HG02759 (cell line): ENCODE measurements around the gene KCTD17.
"Not testable (repeated sequence)": the region's sequence is repeated elsewhere in the genome, so short reads cannot be mapped to it uniquely, and the experiment has no call there.

Source experiments
- ATAC-seq: cut with Tn5 transposase; IDR thresholded peaks from one replicate; pipeline ENCODE4 v1.9.1; 2021; ENCODE audit warnings: mild to moderate bottlenecking, moderate library complexity; ENCODE audit not compliant: unreplicated experiment

KCTD17 gene

DNA sequence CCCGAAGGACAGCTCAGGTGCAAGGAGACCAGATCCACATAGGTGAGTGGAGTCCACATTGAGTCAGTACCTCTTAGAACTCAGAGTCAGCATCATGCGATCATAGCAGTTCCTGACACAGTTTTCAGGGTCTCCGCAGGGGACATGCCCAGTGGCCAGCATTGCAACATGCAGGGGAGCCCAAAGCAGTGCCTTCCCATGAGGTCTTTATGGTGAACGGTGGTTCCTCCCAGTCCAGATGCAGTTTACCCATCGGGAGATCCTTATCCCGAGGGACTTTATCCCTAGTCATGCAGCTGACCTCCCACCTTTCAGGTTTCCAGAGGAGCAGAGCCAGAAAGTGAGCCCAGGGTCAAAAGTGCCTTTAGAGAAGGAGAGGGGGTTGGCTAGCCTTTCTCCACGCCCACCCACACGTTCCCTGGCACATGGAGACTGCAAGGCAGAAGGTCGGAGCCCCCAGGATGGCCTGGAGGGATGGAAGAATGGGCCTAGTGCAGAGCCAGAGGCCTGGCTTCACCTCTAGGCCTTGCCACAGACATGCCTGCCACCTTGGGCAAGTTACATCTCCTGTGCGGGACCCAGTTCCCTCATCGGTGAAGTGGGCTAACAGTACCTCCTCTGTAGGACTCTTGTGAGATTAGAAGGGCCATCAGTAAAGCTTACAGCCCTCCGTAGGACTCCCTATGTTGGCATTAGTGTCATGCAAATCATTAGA lies 6.4 kb downstream of the KCTD17 start:
- no peak for ATAC-seq

GRCh38 chr22:37058917-37059701 lies 7.6 kb downstream of the KCTD17 start:
- ATAC-seq = no peak

- no peak for ATAC-seq
These were observed 8.4 kb downstream of the KCTD17 start for GRCh38 chr22:37059876-37060449.

DNA sequence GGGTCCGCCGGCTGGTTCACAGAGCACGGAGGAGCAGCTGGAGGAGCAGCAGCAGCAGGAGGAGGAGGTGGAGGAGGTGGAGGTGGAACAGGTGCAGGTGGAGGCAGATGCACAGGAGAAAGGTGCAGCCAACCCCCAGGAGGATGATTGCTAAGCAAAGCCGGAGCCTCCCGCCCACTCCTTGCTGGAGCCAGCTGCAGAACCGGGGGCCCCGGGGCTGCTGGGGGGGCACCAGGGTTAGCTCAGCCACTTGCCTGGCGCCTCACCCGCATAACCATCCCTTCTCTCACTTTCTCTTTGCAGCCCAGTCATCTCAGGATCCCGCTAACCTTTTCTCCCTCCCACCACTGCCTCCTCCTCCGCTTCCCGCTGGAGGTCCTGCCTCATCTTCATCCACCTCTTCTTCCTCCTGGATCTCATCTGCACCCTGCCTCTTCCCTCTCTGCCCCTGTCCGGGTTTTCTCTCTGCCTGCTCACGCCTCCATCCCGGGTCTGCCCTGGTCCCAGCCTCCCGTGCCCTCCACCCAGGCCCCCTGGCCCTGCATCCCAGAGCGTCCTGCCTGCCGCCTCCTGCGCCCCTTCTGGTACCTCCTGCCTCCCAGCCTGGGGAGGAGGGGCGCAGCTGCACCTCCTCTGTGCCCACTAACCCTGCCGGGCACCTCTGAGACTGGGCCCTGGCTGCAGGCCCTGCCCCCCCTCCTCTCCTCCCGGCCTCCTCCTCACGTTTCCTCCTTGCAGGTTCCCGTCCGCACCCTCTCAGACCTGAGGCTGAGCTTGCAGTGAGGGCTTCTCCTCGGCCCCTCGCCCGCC lies 9.5 kb downstream of the KCTD17 start:
- no peak for ATAC-seq

GRCh38 chr22:37061611-37062375 lies 10.3 kb downstream of the KCTD17 start:
- ATAC-seq = no peak

- ATAC-seq = no peak
These were observed 10.8 kb downstream of the KCTD17 start for GRCh38 chr22:37062376-37062675.

- no peak for ATAC-seq
These were observed 11.3 kb downstream of the KCTD17 start for GRCh38 chr22:37062702-37063381.

DNA sequence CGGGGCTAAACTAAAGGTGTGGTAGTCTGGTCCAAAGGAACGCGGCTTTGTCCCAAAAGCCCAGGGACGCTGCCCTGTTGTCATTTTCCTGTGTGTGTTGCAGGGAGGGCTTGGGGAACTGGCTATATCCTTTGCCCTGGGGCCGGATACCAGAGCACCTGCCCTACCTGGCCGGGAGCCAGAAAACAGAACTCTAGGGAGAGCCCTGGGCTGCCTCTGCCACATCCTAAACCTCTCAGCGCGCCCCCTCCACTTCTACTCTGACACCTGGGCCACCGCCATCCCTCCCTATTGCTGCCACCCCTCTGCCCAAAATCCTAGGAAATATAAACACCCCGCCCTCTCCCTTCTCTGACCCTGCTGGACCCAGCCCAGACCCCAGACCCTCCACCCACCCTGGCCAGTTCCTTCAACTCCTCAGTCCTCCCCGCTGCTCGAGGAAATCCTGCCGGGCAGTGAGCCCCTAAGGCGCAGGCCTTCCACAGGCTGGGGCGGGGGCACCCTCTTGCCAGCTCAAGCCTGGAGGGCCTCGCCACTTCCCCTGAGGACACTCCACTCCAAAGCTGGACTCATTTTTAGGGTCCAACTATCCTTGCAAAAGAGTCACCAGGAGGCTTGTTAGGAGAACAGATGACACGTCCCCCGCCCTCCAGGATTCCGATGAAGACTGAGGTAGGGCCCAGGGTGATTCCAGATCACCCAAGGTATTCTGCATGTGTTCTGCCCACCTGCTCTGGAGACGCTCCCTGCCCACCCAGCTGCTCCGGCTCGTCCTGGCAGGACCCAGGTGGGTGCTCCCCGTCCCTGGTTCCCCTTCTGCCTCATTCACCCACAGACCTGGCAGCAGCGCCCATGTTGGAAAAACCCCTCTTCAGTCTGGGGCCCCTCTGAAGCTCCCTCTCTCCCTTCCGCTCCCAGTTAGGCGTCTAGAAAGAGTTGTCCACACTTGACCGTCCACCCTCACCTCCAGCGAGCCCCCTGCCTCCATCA lies 12.2 kb downstream of the KCTD17 start:
- ATAC-seq = no peak

DNA sequence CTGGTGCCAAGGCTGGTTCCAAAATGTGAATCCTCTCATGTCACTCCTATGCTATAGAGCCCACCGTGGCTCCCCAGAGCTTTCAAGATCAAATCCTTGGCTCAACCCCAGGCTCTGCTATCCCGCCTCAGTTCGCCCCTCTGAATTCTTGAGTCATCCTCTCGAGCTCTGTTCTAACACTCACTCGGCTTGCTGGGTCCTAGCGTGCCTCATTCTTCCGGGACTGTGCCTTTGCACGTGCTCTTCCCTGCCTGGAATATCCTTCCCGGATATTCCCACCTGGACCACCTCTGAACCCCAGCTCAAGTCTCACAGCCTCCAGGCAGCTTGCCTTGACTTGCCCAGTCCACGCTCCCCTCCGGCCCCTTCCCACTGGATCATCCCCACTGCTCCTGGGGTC lies 13.0 kb downstream of the KCTD17 start:
- ATAC-seq = no peak

- ATAC-seq = no peak
These were observed 13.6 kb downstream of the KCTD17 start for GRCh38 chr22:37065180-37065579.

DNA sequence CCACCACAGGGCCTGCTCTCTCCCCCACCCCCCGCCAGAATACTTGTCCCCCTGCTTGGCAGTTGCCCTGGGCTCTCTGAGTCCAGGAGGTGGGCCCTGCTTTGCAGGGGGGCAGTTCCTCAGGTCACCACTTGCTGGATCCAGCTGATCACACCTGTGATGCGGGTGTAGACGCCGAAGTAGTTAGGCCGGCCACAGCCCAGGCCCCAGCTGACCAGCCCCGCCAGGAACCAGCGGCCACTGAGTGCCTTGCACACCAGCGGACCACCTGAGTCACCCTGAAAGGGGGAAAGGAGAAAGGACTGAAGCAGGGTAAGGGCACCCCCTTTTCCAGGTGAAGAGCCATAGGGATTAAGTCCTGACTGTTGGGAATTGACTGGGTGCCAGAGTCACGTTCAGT lies 14.4 kb downstream of the KCTD17 start:
- no peak for ATAC-seq

DNA sequence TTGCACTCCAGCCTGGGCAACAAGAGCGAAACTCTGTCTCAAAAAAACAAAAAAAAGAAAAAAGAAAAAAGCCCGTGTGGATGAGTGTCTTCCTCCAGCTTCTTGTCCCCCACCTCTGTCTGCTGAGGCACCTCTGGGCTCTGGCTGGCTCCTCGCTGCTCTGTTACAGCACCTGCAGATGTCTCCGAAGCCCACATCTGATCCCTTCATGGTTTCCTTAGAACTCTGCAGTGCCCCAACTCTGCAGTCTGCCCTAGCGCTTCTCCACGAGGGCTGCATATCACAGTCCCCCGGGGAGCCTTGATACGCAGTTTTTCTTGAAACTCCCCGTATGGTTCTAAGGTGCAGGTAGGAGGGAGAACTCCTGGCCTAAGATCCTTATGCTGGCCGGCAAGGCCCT lies 15.9 kb downstream of the KCTD17 start:
- ATAC-seq = no peak

- no peak for ATAC-seq
These were observed 17.3 kb downstream of the KCTD17 start for GRCh38 chr22:37068859-37069258.

DNA sequence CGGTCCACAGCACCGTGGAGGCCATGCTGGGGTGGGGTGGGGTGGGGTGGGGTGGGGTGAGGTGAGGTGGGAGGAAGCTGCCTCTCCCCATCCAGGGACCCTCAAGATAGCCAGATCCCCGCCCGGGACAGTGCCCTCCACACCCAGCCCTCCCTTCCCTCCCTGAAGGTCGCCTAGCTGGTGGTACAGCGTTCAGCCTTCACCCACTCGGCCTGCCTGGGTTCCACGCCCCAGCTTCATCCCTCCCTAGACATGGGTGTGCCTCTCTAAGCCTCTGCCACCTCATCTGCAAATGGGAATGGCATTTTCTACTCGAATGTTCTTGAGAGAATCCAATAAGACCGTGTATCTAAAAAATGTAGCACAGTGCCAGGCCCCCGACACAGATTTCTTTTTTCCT lies 17.8 kb downstream of the KCTD17 start:
- no peak for ATAC-seq

GRCh38 chr22:37069719-37070118 lies 18.2 kb downstream of the KCTD17 start:
- no peak for ATAC-seq

- no peak for ATAC-seq
These were observed 18.8 kb downstream of the KCTD17 start for GRCh38 chr22:37070334-37070733.

- no peak for ATAC-seq
These were observed 19.2 kb downstream of the KCTD17 start for GRCh38 chr22:37070744-37071143.

DNA sequence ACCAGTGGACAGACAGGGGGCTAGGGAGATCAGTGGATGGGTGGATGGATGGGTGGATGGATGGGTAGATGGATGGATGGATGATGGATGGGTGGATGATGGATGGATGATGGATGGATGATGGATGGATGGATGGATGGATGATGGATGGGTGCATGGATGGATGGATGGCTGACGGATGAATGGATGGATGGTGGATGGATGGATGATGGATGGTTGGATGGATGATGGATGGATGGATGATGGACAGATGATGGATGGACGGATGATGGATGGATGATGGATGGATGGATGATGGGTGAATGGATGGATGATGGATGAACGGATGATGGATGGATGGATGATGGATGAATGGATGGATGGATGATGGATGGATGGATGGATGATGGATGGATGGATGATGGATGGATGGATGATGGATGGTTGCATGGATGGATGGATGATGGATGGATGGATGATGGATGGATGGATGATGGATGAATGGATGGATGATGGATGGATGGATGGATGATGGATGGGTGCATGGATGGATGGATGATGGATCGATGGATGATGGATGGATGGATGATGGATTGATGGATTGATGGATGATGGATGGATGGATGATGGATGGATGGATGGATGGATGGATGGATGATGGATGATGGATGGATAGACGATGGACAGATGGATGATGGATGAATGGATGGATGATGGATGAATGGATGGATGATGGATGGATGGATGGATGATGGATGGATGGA lies 20.5 kb downstream of the KCTD17 start:
- not testable (repeated sequence) for ATAC-seq
